Natural killer cell (primary cell): ENCODE measurements around the gene TMEM100. TPM values are rescaled to one million over a fixed set of nuclear protein-coding genes. Genes with fewer than 3 reads are reported as not detected.

Source experiments
- ATAC-seq, 3 donors: fragments of 150-1000 bp in 2 of 3; fragments of 200-7000 bp in 1 of 3; cut with Tn5 transposase; 1 replicate in 1 of 3; 2 replicates in 2 of 3; pipeline ENCODE4 v1.10.0; 2021; ENCODE audit warnings: mild to moderate bottlenecking in 2 of 3, moderate library complexity in 2 of 3
- DNase-seq, 2 donors: peaks; one replicate each; pipeline versions ENCODE4 v3.0.0 to v3.0.0-alpha.2; 2013 to 2021; ENCODE audit warnings: mixed read lengths in 1 of 2
- H3K27ac ChIP-seq: one replicate; pipeline ENCODE4 v1.5.1; 2013; ENCODE audit warnings: mild to moderate bottlenecking, low read length
- H3K27me3 ChIP-seq: one replicate; pipeline ENCODE4 v1.6.1; 2013; ENCODE audit warnings: low read length; ENCODE audit not compliant: control insufficient read depth, insufficient read depth
- H3K36me3 ChIP-seq: one replicate; pipeline ENCODE4 v1.6.1; 2013; ENCODE audit warnings: low read length; ENCODE audit not compliant: control insufficient read depth, insufficient read depth
- H3K4me1 ChIP-seq: one replicate; pipeline ENCODE4 v1.6.1; 2013; ENCODE audit warnings: low read length; ENCODE audit not compliant: control insufficient read depth, insufficient read depth
- H3K4me3 ChIP-seq: one replicate; pipeline ENCODE4 v1.5.1; 2013; ENCODE audit warnings: low read length
- H3K9me3 ChIP-seq: one replicate; pipeline ENCODE4 v1.6.1; 2013; ENCODE audit warnings: low read length; ENCODE audit not compliant: control insufficient read depth, insufficient read depth
- H3K27ac Mint-ChIP-seq, 2 donors: one replicate each; pipeline ENCODE4 v1.8.0; 2022; ENCODE audit warnings: mild to moderate bottlenecking in 2 of 2, mixed read lengths in 2 of 2, moderate library complexity in 1 of 2
- H3K27me3 Mint-ChIP-seq, 2 donors: one replicate each; pipeline ENCODE4 v1.8.0; 2022; ENCODE audit warnings: low read depth in 2 of 2, mixed read lengths in 2 of 2
- H3K36me3 Mint-ChIP-seq: one replicate; pipeline ENCODE4 v1.8.0; 2022; ENCODE audit warnings: mixed read lengths
- H3K4me1 Mint-ChIP-seq, 2 donors: one replicate each; pipeline ENCODE4 v1.8.0; 2022; ENCODE audit warnings: mixed read lengths in 2 of 2
- H3K4me3 Mint-ChIP-seq: one replicate; pipeline ENCODE4 v1.8.0; 2022; ENCODE audit warnings: mild to moderate bottlenecking, moderate library complexity, mixed read lengths
- H3K9me3 Mint-ChIP-seq, 2 donors: one replicate each; pipeline ENCODE4 v1.8.0; 2022; ENCODE audit warnings: mixed read lengths in 2 of 2
- WGBS: methylation state at CpG from one replicate; pipeline ENCODE4 v1.1.7; 2013; ENCODE audit warnings: missing lambda C conversion rate; ENCODE audit not compliant: insufficient coverage; 5-methylcytosine and 5-hydroxymethylcytosine counted together
- intact Hi-C: fragments of 100-400 bp; cut with micrococcal nuclease; formaldehyde crosslinking; loops from one replicate; pipeline ENCODE4 v1.14.2; 2022
- total RNA-seq, 4 donors: library from RNA; stranded (reverse); fragments of 120-200 nt in 1 of 4; gene quantifications; one replicate each; pipeline versions ENCODE4 v1.2.3 to v1.2.4, GENCODE V29; 2013 to 2022
- TF ChIP-seq, protein P1 (sequence below): fragments of 200-600 bp; IDR thresholded peaks from one replicate; pipeline ENCODE4 v1.8.0; 2022; ENCODE audit warnings: antibody characterized with exemption

TMEM100 gene
- total RNA-seq, 3 donors from 2014 or later (not counting 1 experiment from before 2014, with no cell fraction given), result not detected

DNA sequence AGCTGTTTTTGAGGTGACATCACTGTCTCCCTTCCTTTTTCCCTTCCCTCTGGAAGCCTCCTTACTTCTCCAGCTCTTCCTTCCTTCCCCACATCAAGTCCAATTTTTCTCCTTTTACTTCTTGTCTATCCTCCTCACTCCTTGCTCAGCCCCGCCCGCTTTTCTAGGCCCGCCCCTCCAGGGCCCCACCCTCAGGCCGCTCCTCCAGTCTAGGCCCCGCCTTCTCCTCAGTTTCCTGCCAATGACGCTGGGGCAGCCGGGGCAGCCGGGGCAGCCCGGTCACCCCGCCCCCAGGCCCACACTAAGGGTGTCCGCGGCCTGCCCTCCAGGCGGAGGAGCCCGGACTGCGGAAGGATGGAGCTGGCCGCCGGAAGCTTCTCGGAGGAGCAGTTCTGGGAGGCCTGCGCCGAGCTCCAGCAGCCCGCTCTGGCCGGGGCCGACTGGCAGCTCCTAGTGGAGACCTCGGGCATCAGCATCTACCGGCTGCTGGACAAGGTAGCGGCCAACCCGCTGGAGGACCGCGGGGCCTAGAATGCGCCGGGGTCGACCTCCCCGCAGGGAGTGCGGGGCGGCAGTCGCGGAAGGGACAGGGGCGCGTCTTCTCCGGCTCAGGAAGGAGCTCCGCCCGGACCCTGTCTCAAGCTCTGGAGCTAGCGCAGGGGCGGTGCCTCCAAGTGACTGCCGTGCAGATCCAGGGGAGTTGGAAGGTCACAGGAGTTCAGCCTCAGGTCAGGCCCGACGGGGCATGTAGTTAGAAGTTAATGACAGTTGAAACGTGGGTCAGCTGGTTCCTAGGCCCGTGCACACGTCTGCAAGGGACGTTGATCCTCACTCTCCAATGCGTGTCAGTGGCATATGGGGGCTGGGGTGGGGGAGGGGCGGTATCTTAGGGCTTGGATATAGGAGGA, 28.3 kb upstream of the TMEM100 start, which contains the start of gene PCTP:
Gene PCTP, plus strand, starts transcription at position 302 of the 908 bp plus-strand sequence. Its CDS starts 53 bp downstream, at position 355.
- peaks cover 14% of the 10 kb centered on the region for H3K4me1 ChIP-seq
- WGBS, result under 1% methylated on average over 53 of the region's 53 CpGs
- H3K27me3 ChIP-seq, result no peaks in the 10 kb centered on the region
- DNase-seq, result peak; percentile 71 to 80
- Mint-ChIP-seq H3K36me3 (no peaks in the 10 kb centered on the region), H3K27ac (peak within 1 kb of the TSS; percentile 52 to 57), H3K9me3 (no peaks in the 10 kb centered on the region), H3K4me1 (peaks cover 21 to 38% of the 10 kb centered on the region in 2 donors), H3K27me3 (peaks cover 3 to 17% of the 10 kb centered on the region in 2 donors), H3K4me3 (peak within 1 kb of the TSS; percentile 88)
- ATAC-seq, result peak; percentile 97 to 98 (median 97)
- intact Hi-C loops, result no loop called here
- H3K36me3 ChIP-seq, result no peaks in the 10 kb centered on the region
- no peak within 1 kb of the TSS for H3K27ac ChIP-seq
- TF ChIP-seq, protein P1, sequence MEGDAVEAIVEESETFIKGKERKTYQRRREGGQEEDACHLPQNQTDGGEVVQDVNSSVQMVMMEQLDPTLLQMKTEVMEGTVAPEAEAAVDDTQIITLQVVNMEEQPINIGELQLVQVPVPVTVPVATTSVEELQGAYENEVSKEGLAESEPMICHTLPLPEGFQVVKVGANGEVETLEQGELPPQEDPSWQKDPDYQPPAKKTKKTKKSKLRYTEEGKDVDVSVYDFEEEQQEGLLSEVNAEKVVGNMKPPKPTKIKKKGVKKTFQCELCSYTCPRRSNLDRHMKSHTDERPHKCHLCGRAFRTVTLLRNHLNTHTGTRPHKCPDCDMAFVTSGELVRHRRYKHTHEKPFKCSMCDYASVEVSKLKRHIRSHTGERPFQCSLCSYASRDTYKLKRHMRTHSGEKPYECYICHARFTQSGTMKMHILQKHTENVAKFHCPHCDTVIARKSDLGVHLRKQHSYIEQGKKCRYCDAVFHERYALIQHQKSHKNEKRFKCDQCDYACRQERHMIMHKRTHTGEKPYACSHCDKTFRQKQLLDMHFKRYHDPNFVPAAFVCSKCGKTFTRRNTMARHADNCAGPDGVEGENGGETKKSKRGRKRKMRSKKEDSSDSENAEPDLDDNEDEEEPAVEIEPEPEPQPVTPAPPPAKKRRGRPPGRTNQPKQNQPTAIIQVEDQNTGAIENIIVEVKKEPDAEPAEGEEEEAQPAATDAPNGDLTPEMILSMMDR, result no peak
- peak within 1 kb of the TSS; percentile 83 for H3K4me3 ChIP-seq
- H3K9me3 ChIP-seq, result no peaks in the 10 kb centered on the region

DNA sequence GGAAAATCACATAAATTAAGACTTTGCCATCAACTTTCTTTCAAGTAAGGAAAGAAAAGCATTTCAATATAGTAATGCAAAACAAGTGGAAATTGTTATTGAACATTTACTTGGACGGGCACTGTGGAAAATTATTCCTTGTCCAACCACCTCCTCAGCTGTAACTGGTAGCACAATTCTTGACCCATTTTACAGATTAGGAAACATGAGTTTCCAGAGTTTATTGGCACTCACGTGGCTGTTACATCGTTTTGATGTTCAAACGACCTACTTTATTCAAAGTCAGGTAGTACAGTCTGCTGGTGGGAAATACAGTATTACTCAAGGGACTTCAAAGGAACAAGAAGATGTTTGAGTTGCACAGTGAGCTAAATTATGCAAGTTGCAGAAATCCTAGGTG, 27.3 kb upstream of the TMEM100 start:
- Histone ChIP-seq H3K4me1 (peaks cover 14% of the 10 kb centered on the region), H3K4me3 (no peak overlapping the region), H3K9me3 (no peaks in the 10 kb centered on the region), H3K27me3 (peaks cover 5% of the 10 kb centered on the region), H3K36me3 (no peaks in the 10 kb centered on the region), H3K27ac (no peak overlapping the region)
- Mint-ChIP-seq H3K36me3 (no peaks in the 10 kb centered on the region), H3K27ac (peak overlapping the region; percentile 32 to 52), H3K27me3 (peaks cover 9 to 27% of the 10 kb centered on the region in 2 donors), H3K4me3 (peak overlapping the region; percentile 88), H3K9me3 (no peaks in the 10 kb centered on the region), H3K4me1 (peaks cover 21 to 34% of the 10 kb centered on the region in 2 donors)
- 94% methylated on average over 4 of the region's 4 CpGs for WGBS
- DNase-seq (no peak), ATAC-seq (no peak)
- TF ChIP-seq, protein P1, result no peak
- intact Hi-C loops, result no loop called here

DNA sequence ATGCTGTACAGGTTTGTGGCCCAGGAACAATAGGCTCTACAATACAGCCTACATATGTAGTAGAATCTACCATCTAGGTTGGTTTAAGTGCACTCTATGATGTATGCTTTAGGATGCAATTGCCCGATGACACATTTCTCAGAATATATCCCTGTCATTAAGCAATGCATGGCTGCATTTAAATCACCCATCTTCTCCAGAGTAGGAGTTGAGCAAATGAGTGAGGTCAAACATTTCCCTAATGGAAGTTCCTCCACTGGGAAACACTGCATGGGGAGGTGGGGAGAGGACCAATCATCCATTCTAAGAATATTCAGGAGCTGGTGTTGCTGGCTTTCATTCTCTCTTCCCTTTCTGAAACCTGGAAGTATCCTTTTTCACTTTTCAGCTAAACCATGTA, 26.2 kb upstream of the TMEM100 start:
- no CpG with 5 or more reads among the region's 1 CpG for WGBS
- no peak for DNase-seq
- intact Hi-C loops, result no loop called here
- Histone ChIP-seq H3K27ac (no peak overlapping the region), H3K36me3 (no peaks in the 10 kb centered on the region), H3K4me1 (peaks cover 14% of the 10 kb centered on the region), H3K4me3 (no peak overlapping the region), H3K9me3 (no peaks in the 10 kb centered on the region), H3K27me3 (peaks cover 5% of the 10 kb centered on the region)
- TF ChIP-seq, protein P1, result no peak
- H3K27me3 Mint-ChIP-seq, result peaks cover 9 to 27% of the 10 kb centered on the region in 2 donors
- H3K9me3 Mint-ChIP-seq, result no peaks in the 10 kb centered on the region
- no peak overlapping the region for H3K4me3 Mint-ChIP-seq
- H3K4me1 Mint-ChIP-seq, result peaks cover 18 to 31% of the 10 kb centered on the region in 2 donors
- H3K27ac Mint-ChIP-seq, result no peak overlapping the region
- no peaks in the 10 kb centered on the region for H3K36me3 Mint-ChIP-seq
- no peak for ATAC-seq
